T-helper 2 cell treated with Interferon-gamma antibody and Interleukin-4, amounts not matched to agents 100 ng/mL and 5 ng/mL, for 36 hours (primary cell): Measurements from ENCODE around the gene SESN3. TPM values are rescaled to one million over a fixed set of nuclear protein-coding genes. Genes with fewer than 3 reads are reported as not detected.
"Not testable (repeated sequence)": the region's sequence is repeated elsewhere in the genome, so short reads cannot be mapped to it uniquely, and the experiment has no call there.

Experiments
- intact Hi-C: fragments of 100-400 bp; cut with micrococcal nuclease; formaldehyde crosslinking; loops from one replicate; pipeline ENCODE4 v1.15.1; 2023
- total RNA-seq: library from RNA; stranded (reverse); gene quantifications from 2 replicates; pipeline ENCODE4 v1.2.3, GENCODE V29; 2022

The SESN3 gene
- total RNA-seq, 1 donor from 2014 or later: 28.0 TPM

GRCh38 chr11:95155385-95155784 lies 75.6 kb downstream of the SESN3 start:
- intact Hi-C loops: loop anchor here (10.0 kb wide), 2 partner anchors 179 to 349 kb away; no protein-coding TSS in a partner anchor

DNA sequence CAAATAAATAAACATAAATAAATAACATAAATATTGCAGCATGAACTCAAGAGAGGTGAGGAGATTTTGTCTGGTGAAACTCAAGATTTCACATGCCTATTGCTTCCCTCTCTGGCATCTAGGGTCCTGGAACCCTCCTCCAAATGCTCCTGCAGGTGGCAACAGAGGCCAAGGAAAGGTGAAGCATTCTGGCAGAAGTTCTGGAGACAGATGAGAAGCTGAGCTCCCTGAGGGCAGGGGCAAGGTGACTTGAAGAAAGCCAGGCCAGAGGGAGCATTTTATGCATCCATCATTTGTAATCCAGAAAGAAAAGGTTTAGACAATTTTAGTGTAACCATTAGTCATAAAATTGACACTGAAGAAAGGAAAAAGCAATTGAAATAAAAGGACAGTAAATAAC lies 76.5 kb downstream of the SESN3 start:
- intact Hi-C loops: loop anchor here (5.0 to 10.0 kb wide), 5 partner anchors 180 to 858 kb away; no protein-coding TSS in a partner anchor

DNA sequence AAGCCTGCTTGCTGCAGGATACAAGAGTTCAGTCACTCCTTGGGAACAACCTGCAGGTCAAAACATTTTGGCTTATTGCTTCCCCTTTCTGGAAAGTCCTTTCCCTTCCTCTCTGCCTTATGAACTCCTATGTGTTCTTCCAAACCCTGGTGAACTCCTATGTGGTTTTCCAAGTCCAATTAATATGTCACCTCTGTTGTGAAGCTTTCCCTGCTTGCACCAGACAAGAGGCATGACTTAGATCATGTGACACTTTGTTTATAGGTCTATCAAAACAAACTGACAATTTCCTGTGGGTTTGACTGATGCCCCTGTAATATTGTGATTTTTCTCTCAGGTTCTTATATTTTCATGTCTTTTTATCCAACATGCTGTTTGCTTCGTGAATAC lies 77.2 kb downstream of the SESN3 start:
- intact Hi-C loops: loop anchor here (5.0 to 10.0 kb wide), 5 partner anchors 181 to 858 kb away; no protein-coding TSS in a partner anchor

- intact Hi-C loops: loop anchor here (5.0 to 10.0 kb wide), 5 partner anchors 182 to 859 kb away; no protein-coding TSS in a partner anchor
Measured at GRCh38 chr11:95152876-95153856, 77.8 kb downstream of the SESN3 start.

GRCh38 chr11:95150956-95151684 lies 79.9 kb downstream of the SESN3 start:
- intact Hi-C loops: loop anchor here (1.0 to 10.0 kb wide), 16 partner anchors 62 to 1276 kb away; partner anchors contain the start of genes CCDC82, CWC15, ENDOD1 and FAM76B

DNA sequence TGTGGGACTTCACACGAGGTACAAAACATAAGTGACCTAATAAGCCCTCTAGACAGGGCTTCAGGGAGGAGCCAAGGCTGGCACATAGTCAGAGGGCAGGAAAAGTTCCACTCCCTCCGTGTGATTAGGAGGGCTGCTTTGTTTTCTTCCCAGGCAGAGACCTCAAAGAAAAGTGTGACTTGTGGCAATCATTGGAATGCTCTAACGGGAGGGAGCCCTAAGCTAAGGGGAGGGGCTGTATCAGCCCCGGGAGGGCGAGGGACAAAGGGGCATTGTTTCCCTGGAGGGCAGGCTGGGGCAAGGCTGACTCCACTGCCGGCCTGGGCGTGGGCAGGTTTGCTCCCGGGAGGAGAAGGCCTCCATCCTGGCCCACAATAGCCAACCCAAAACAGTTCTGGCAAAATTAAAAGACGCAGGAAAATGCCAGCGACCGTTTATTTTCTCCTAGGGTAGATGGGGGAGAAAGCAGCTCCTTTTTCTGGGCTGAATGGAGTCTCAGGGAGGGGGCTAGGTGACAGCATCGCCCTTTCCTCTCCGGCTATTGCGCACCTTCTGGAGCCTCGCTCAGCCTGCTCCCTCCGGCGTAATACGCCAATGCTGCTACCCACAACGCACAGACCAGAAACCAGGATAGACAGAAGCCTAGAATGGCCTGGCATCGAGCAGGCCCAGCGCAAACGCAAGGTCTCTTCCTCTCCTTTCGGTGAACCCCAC lies 81.2 kb downstream of the SESN3 start:
- intact Hi-C loops: loop anchor here (2.0 to 10.0 kb wide), 6 partner anchors 177 to 862 kb away; partner anchors contain the start of genes CWC15 and KDM4D

GRCh38 chr11:95148938-95149337 lies 82.1 kb downstream of the SESN3 start:
- intact Hi-C loops: no loop called here

- intact Hi-C loops: no loop called here
Measured at GRCh38 chr11:95148406-95148805, 82.6 kb downstream of the SESN3 start.

DNA sequence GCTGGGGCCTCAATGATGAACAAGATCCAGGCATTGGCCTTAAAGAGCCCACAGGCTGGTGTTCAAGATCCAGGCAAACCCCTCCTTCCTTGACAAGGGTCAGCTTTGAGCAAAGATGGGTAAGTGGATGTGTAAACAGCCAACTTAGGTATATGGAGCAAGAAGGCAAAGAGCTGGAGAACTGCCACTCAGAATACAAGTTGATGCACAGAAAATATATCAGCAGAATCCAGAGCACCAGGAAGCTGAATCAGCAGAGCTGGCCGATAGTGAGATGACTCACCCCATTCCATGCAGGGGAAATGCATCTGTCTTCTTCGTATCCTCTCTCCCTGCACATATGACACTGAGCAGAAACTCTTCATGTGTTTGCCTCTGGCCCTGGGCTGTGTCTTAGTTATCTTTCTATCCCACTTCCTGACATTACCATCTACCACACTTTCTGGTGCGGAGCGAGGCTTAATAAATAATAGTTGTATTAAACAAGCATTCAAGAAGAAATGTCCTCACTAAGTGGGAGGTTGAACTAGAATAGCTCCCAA lies 83.6 kb downstream of the SESN3 start:
- intact Hi-C loops: no loop called here

GRCh38 chr11:95145430-95146060 lies 85.5 kb downstream of the SESN3 start:
- intact Hi-C loops: no loop called here

- intact Hi-C loops: no loop called here
Measured at GRCh38 chr11:95144313-95145235, 86.4 kb downstream of the SESN3 start.

DNA sequence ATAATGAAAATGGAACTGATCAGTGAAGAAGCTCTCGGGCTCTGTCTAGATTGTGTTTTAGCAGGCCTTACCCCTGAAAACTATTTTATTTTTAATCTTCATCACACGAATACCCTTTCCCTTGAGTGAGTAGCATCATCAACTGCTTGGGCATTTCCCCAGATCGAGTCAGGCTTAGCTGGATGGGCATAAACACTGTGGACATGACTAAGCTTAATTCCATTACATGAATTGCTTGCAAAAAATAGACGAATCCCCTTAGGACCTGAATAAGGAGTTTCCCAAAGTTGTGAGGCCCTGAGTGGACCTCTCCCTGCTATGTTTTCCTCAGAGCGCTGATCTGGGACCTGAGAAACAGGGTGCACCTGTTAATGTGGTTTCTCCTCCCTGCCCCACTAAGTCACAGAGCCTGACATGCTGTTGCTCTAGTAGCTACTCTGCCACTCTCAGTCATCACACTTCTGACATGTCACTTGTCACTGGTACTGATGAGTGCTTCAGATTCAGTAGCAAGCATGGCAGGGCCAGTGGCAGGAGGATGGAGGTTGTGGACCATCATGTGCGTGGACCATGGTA lies 87.8 kb downstream of the SESN3 start:
- intact Hi-C loops: no loop called here

DNA sequence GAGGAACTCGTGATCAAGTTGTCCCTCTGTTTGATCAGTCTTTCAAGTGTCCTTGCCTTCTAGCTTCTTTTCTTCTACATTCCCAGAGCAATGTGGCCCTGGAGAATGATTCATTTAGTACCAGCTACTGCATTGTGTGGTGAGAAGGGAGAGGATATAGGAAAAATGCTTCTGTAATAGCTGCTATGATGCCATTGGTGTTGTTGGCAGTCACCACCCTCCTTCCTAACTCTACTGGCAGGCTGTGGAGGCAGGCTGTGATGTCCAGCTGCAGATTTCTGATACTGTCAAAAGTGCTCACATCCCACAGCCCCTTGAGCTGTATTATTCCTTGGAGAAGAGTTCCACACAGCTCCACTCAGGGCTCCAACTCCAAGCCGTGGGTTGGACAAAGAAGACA lies 88.6 kb downstream of the SESN3 start:
- intact Hi-C loops: no loop called here

DNA sequence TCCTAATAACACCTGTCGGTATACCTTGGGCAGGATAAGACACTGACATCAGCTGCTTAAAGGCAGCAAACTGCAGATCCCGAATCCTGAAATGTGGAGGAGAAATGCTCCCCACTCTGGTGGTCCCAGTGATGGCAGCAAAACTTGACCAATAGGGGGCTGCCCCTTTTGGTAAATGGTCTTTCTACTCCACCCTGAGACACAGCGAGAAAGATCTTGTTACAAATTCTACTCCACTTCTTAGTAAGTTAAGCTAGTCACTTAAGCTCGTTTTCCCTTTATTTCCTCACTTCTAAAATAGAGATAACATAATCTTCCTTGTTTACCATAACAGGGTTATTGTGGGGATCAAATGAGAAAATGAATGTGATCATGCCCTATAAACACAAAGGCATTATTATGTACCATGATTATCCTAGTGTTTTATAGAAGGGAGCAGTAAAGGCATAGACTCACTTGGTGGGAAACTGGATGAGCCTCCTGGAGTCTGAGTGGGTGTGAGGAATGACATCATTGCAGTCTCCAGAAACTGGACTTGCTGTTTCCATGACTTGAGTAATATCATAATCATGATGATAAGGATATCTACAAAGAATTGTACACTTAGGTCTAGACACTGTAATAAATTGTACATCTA lies 90.5 kb downstream of the SESN3 start:
- intact Hi-C loops: no loop called here

DNA sequence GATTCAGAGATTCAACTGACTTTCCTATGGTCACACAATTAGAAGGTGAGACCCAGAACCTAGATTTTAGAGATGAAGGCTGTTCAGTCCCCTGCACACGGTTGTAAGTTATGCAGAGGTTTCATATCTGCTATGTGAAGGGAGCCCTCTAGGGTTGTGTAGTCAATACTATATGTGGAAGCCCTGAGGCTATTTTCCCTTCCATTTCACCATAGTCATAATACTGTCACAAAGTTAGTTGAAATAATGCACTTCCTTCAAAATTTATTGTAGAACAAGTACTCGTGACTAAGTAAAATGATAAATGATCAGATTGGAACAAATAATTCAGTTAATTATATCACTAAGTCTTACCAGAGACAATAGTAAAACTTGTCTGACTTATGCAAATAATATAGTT lies 92.6 kb downstream of the SESN3 start:
- intact Hi-C loops: loop anchor here (1.0 kb wide), 1 partner anchor 69 kb away; no protein-coding TSS in a partner anchor

DNA sequence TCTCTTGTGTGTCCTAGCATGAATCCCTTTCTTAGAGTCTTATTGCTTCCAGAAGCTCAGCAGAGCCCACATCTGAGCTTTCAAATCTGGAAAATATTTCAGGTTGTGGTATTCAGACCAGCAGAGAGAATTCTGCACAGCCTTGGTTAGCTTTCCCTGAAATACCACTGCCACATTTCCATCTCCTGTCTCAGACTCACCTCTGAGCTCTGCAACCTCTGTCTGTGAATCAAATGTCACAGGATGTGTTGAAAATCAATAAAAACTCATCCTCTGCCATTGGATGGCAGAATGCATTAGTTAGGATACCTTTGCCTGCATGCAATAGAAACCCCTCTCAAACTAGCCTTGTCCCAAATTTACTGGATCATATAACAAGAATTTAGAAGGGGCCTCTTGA lies 93.7 kb downstream of the SESN3 start:
- intact Hi-C loops: no loop called here

DNA sequence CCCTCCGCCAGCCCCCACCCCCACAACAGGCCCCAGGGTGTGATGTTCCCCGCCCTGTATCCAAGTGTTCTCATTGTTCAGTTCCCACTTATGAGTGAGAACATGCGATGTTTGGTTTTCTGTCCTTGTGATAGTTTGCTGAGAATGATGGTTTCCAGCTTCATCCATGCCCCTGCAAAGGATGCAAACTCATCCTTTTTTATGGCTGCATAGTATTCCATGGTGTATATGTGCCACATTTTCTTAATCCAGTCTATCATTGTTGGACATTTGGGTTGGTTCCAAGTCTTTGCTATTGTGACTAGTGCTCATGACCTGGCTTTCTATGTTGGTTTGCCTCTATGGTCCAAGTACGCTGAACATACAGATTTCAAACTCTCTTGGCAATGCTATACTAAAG lies 94.3 kb downstream of the SESN3 start:
- intact Hi-C loops: not testable (repeated sequence)

DNA sequence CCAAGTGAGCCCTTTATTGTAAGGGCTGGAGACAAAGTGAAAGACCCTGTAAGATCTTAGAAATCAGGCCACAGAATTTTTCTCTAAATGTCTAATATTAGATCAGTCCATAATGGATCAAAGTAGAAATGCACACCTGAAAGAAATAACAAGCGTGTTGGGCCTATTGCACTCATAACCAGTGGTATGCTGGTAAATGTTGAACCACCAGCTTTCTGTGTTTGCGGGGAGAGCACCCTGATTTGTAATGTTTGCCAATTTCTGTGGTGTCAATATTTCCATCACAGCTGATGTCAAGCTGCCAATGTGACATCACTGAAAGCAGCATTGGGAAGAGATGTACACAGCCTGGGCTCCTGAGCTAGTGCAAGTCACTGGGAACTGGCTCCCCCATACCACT lies 95.1 kb downstream of the SESN3 start:
- intact Hi-C loops: no loop called here
